ENCODE measurements around the gene ADAM22.

Gene ADAM22

DNA sequence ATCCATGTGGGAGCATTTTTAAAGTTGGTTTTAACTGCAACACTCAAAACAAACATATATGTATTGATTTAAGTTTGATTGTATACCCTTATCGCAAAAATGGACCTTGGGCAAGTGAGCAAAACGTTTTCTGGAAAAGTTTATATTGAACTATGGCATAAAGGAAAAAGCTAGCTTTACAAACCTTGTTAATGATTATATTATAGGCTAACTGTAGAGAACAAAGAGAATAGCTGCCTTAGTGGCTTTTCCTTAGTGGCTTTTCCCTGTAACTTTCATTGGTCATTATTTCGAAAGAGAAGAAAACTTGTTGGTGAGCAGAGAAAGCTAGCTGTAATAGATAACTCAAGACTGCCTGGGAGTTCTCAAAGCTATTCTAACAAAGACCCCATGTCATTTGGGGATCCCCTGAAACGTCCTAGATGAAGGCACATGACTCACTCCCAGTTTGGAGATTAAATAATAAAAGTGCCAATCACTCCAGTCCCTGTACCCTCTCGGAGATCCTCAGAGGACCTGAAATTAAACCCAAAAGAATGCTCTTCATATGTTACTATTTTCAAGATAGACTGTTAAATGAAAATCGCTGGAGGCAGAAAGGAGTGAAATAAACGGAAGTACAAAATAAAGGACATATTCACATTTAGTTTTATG lies 193.7 kb downstream of the ADAM22 start:
- no peaks in the 10 kb centered on the region for H3K36me3 ChIP-seq (ENCODE audit: low read depth)
- peaks cover 2% of the 10 kb centered on the region for H3K27me3 ChIP-seq (ENCODE audit: insufficient read depth, poor library complexity, severe bottlenecking)
- ATAC-seq (ENCODE audit: low read depth), result no peak
- no peak overlapping the region for H3K4me3 ChIP-seq (ENCODE audit: severe bottlenecking)
- H3K27ac ChIP-seq (ENCODE audit: poor library complexity, severe bottlenecking), result no peak overlapping the region
- DNase-seq (ENCODE audit: low spot score), result no peak
- no peaks in the 10 kb centered on the region for H3K9me3 ChIP-seq (ENCODE audit: severe bottlenecking)
- H3K4me1 ChIP-seq (ENCODE audit: insufficient read depth, poor library complexity, severe bottlenecking), result no peaks in the 10 kb centered on the region
- TF ChIP-seq, protein P1, sequence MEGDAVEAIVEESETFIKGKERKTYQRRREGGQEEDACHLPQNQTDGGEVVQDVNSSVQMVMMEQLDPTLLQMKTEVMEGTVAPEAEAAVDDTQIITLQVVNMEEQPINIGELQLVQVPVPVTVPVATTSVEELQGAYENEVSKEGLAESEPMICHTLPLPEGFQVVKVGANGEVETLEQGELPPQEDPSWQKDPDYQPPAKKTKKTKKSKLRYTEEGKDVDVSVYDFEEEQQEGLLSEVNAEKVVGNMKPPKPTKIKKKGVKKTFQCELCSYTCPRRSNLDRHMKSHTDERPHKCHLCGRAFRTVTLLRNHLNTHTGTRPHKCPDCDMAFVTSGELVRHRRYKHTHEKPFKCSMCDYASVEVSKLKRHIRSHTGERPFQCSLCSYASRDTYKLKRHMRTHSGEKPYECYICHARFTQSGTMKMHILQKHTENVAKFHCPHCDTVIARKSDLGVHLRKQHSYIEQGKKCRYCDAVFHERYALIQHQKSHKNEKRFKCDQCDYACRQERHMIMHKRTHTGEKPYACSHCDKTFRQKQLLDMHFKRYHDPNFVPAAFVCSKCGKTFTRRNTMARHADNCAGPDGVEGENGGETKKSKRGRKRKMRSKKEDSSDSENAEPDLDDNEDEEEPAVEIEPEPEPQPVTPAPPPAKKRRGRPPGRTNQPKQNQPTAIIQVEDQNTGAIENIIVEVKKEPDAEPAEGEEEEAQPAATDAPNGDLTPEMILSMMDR (IDR thresholded peaks at IDR 0.05; ENCODE audit: poor library complexity, severe bottlenecking), result no peak

DNA sequence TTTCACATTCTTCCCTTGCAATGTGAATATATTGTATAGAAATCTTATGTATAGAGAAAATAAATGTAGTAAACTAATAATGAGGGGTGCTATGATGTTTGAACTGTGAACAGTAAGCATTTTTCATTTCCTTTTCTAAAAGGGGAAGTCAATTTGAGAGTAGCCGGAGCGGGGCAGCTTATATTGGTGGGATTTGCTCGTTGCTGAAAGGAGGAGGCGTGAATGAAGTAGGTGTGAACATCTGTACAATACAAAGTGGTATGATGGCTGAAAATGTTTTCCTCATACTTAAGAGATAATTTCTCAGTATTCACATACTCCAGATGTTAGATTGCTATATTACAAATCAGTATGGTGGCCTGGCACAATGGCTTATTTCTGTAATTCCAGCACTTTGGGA lies 198.7 kb downstream of the ADAM22 start:
- Histone ChIP-seq H3K27ac (ENCODE audit: poor library complexity, severe bottlenecking) (no peak overlapping the region), H3K36me3 (ENCODE audit: low read depth) (no peaks in the 10 kb centered on the region), H3K9me3 (ENCODE audit: severe bottlenecking) (no peaks in the 10 kb centered on the region), H3K4me1 (ENCODE audit: insufficient read depth, poor library complexity, severe bottlenecking) (no peaks in the 10 kb centered on the region), H3K27me3 (ENCODE audit: insufficient read depth, poor library complexity, severe bottlenecking) (peaks cover 2% of the 10 kb centered on the region), H3K4me3 (ENCODE audit: severe bottlenecking) (no peak overlapping the region)
- TF ChIP-seq, protein P1 (IDR thresholded peaks at IDR 0.05; ENCODE audit: poor library complexity, severe bottlenecking), result no peak
- ATAC-seq (ENCODE audit: low read depth), result no peak
- no peak for DNase-seq (ENCODE audit: low spot score)

DNA sequence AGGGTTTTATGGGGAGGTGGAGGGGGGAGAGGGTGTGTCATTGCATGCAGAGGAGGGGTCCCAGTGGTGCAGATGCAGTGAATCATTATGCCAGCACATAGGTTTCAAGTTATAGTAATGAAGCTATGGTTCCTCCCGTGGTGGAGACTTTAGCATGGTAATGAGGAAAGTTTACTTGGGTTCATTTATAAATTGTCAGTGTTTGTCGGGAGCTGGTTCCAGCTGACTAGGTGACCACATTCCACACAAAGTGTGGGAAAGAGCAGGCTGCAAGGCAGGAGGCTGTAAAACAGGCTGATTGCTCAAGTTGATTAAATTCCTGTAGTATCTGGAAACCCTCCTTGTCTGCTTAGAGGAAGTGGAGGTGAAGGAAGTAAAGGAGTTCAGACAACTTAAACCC lies 206.9 kb downstream of the ADAM22 start:
- Histone ChIP-seq H3K4me3 (ENCODE audit: severe bottlenecking) (no peak overlapping the region), H3K27me3 (ENCODE audit: insufficient read depth, poor library complexity, severe bottlenecking) (peaks cover 3% of the 10 kb centered on the region), H3K27ac (ENCODE audit: poor library complexity, severe bottlenecking) (no peak overlapping the region), H3K4me1 (ENCODE audit: insufficient read depth, poor library complexity, severe bottlenecking) (no peaks in the 10 kb centered on the region), H3K9me3 (ENCODE audit: severe bottlenecking) (no peaks in the 10 kb centered on the region), H3K36me3 (ENCODE audit: low read depth) (no peaks in the 10 kb centered on the region)
- TF ChIP-seq, protein P1 (IDR thresholded peaks at IDR 0.05; ENCODE audit: poor library complexity, severe bottlenecking), result no peak
- no peak for DNase-seq (ENCODE audit: low spot score)
- no peak for ATAC-seq (ENCODE audit: low read depth)

DNA sequence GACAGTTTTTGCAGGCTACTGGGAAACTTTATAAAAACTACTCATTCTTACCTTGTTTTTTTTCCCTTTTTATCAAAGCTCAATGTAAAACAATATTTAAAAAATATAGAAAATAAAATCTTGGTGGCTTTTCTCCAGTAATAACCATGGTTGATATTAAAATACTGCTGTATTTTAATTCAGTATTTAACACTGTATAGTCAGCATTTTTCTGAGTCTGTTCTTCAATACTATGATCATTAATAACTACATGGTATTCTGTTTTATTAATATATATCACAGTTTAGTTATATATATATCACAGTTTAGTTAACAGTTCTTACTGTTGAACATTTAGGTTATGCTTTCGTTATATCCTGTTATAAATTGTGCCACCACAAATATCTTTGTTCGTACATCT lies 207.4 kb downstream of the ADAM22 start:
- DNase-seq (ENCODE audit: low spot score) (no peak), ATAC-seq (ENCODE audit: low read depth) (no peak)
- peaks cover 3% of the 10 kb centered on the region for H3K27me3 ChIP-seq (ENCODE audit: insufficient read depth, poor library complexity, severe bottlenecking)
- no peak overlapping the region for H3K4me3 ChIP-seq (ENCODE audit: severe bottlenecking)
- no peak overlapping the region for H3K27ac ChIP-seq (ENCODE audit: poor library complexity, severe bottlenecking)
- TF ChIP-seq, protein P1 (IDR thresholded peaks at IDR 0.05; ENCODE audit: poor library complexity, severe bottlenecking), result no peak
- H3K9me3 ChIP-seq (ENCODE audit: severe bottlenecking), result no peaks in the 10 kb centered on the region
- no peaks in the 10 kb centered on the region for H3K4me1 ChIP-seq (ENCODE audit: insufficient read depth, poor library complexity, severe bottlenecking)
- no peaks in the 10 kb centered on the region for H3K36me3 ChIP-seq (ENCODE audit: low read depth)

DNA sequence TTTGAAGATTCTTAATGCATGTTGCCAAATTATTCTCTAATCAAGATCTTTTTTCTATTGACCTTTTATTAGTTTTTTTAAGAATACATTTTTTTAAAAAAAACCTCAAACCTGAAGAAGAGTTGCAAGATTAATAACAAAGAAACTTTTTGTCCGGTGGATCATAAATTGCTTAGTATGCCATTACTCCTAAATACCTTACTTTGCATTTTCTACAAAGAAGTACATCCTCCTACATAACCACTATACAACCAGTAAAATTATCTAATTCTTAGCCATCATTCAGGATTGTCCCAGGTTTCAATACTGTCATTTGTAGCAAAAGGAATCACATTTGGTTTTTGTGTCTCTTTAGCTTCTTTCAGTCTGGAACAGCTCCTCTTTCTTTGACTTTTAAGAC lies 207.9 kb downstream of the ADAM22 start:
- ATAC-seq (ENCODE audit: low read depth) (no peak), DNase-seq (ENCODE audit: low spot score) (no peak)

More for the DNA sequence above, 207.9 kb downstream of the ADAM22 start:
- H3K9me3 ChIP-seq (ENCODE audit: severe bottlenecking), result no peaks in the 10 kb centered on the region
- TF ChIP-seq, protein P1 (IDR thresholded peaks at IDR 0.05; ENCODE audit: poor library complexity, severe bottlenecking), result no peak
- H3K4me1 ChIP-seq (ENCODE audit: insufficient read depth, poor library complexity, severe bottlenecking), result no peaks in the 10 kb centered on the region
- no peaks in the 10 kb centered on the region for H3K36me3 ChIP-seq (ENCODE audit: low read depth)
- peaks cover 3% of the 10 kb centered on the region for H3K27me3 ChIP-seq (ENCODE audit: insufficient read depth, poor library complexity, severe bottlenecking)
- no peak overlapping the region for H3K27ac ChIP-seq (ENCODE audit: poor library complexity, severe bottlenecking)
- H3K4me3 ChIP-seq (ENCODE audit: severe bottlenecking), result no peak overlapping the region
